HG03045 (cell line): ENCODE measurements around the gene TNFRSF13B.
"Not testable (repeated sequence)": the region's sequence is repeated elsewhere in the genome, so short reads cannot be mapped to it uniquely, and the experiment has no call there.

Experiments
- ATAC-seq: cut with Tn5 transposase; IDR thresholded peaks from one replicate; pipeline ENCODE4 v1.9.1; 2021; ENCODE audit warnings: mild to moderate bottlenecking, moderate library complexity; ENCODE audit not compliant: unreplicated experiment

Gene TNFRSF13B

GRCh38 chr17:16927641-16928321 is 44.1 kb downstream of the TNFRSF13B start:
- ATAC-seq = no peak

DNA sequence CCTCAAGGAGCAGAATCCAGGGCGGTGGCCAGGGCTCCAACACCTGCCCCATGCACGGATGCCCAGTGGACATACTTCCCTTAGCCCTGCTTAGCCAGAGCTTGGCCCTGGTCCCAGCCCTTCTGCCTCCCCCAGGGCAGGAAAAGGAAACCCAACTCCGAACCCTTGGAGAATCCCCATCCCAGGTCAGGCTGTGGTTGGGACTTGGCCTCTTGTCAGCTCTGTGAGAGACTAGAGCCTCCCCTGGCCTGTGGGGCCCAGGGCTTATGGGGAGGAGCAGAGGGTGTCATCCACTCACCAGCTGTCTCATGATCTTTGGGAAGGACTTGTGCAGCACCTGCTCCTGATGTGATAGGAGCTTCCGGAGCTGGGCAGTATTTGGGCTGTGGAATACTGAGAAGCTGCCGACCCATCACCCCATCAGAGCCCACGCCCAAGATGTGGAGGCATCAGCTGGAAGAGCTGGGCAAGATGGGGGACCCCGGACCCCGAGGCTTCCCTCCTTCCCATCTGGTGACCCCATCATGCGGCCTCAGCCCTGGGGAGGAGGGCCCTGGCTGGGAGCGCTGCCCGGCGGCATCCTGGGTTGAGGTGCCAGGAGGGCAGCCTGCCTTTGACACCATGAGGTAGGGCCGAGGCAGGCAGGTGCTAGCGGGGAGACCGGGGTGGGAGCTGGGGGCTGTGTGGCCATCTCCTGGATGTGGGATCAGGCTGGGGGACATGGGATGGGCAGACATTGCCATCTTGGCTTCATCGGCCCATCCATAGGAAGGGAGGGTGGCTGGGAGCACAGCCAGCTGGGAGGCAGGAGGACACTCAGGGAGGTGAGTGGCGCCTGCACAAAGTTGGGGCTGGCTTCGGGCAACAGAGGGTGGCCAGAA is 45.1 kb downstream of the TNFRSF13B start:
- no peak for ATAC-seq

- no peak for ATAC-seq
Measured at GRCh38 chr17:16926061-16926511, 45.8 kb downstream of the TNFRSF13B start.

DNA sequence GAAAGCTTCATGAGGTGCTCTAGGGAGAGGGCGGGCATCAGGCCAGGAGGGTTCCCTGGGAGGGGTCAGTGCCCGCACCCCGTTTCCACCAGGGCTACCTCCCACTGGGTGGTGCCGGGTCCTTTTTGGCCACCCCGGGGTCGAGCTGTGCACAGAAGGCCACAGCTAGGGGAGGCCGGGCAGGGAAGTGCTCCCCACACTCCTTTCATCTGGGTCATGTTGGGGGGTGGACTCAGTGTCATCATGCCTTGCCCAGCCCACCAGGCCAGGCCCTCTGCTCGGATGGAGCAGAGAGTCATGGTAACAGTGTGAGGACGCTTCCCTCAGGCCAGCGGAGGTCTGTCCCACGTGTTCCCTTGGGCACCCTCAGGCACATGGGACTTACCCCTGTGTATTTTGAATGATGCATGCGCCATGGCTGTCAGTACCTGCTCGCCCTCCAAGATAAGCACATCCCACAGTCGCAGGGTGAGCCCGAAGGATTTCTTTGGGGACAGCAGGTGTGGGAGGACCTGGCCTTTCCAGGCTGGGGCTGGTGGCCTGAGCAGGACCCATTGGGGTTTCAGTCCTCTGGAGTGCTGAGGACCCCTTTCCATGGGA is 46.4 kb downstream of the TNFRSF13B start:
- ATAC-seq = no peak

DNA sequence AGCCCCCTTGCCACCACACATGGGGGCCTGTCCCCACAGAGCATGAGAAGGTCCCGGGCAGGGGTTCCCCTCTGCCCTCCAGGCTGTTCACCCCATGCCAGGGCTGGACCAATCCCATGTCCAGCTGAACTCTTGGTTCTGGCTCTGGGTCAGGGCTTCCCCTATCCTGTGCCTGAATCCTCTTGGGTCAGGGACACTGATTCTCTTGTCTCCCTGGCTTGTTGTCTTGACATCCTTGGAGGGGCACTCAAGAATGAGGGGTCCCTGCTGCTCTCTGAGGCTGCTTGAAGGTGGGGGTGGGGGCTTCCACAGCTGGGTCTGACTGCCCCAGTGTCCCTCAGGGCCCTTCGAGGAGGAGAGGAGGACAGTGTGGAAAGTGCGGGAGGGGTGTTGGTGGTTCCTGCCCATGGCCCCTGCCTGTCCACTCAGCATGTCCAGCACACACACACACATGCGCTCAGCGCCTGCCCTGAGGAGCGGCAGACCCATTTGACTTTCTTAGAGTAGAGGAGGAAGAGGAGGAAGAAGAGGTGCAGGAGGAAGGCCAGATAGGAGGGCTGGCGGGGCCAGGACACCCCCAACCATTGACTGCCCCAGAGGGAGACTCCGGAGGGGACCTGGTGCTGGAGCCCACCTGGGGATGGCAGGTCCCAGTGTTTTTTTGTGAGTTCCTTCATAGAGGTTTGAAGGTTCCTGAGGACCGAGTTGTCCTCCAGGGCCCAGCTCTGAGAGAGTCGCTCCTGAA is 47.0 kb downstream of the TNFRSF13B start:
- no peak for ATAC-seq

DNA sequence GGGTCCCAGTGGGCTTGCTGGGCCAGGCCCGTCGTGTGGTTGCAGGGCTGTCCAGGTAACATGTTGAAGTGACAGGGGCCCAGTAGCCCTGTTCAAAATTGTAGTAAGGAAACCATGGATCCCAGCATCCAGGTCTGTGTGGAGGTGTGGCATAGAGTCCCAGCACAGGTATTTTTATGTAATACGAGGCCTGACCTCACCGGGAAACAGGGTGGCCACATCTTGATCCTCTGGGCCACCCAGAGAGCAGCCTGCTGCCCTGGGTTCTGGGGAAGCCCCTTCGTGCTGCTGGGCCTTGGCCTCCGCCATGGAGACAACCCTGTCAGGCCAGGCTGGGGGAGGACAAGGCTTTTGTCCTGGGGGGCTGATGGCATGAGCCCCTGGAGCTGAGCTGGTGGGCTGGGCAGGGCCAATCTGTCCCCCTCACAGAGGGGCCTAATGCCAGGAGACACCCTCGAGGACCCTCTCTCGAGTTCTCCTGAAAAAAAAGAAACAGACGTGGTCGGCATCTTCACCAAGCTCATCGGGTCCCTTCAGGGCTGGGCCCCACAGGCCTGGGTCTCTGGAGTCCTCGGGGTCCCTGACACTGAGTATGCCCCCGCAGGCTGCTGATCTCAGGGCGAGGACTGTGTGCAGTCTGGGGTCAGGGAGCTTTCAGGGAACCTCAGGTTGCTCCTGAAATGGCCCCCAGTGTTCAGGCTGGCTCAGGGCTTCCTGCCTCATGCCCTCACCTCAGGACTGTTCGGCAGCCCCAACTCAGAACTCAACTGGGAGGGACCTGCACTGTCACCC is 47.8 kb downstream of the TNFRSF13B start:
- ATAC-seq = no peak

GRCh38 chr17:16923097-16923903 is 48.6 kb downstream of the TNFRSF13B start:
- ATAC-seq = no peak

- ATAC-seq = no peak
Measured at GRCh38 chr17:16922386-16923096, 49.4 kb downstream of the TNFRSF13B start.

DNA sequence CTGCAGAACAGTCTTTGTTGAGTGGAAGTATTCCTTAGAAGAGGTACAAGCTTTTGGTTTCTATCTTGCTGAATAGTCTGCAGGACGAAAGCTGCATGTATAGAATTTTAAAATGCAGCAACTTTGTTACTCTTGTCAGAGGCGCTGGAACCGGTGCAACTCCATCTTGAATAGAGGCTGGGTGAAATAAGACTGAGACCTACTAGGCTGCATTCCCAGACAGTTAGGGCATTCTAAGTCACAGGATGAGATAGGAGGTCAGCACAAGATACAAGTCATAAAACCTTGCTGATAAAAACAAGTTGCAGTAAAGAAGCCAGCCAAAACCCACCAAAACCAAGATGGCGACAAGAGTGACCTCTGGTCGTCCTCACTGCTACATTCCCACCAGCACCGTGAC is 50.5 kb downstream of the TNFRSF13B start:
- ATAC-seq = not testable (repeated sequence)

- no peak for ATAC-seq
Measured at GRCh38 chr17:16920628-16921020, 51.3 kb downstream of the TNFRSF13B start.

DNA sequence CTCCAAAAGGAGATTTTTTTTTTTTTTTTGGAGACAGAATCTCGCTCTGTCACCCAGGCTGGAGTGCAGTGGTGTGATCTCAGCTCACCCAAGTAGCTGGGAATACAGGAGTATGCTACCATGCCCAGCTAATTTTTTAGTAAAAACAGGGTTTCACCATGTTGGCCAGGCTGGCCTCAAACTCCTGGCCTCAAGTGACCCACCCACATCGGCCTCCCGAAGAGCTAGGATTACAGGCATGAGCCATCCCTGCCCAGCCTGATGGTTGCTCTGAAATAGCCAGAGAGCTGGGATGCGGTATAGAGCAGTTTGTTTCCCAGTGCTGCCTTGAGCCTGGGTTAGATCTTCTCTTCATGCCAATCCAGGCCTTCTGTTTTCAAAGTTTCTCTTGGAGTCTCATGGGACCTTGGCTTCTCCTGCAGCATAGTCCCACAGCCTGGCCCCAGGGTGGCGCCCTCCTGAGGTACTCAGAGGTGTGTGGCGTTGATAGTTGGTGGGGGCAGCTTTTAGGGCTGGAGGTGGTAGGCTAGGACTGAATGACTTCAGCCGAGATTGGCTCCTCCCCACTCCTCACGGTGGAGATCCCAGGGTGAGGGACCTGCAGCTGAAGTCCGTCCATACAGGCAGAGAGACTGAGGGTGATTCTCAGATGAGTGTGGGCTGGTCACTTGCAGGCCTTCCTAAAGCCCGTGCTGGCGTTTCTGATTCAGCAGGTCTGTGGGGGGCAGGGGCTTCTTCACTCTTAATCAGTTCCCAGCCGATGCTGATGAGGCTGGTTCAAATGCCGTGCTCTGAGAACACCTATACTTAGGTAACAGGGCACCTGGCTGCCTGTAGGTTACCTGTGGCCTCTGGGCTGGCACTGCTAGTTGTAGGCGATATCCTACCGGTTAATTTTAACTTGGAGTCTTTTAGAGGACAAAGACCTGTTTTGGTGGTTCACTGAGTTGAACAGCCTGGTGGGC is 52.0 kb downstream of the TNFRSF13B start:
- no peak for ATAC-seq

DNA sequence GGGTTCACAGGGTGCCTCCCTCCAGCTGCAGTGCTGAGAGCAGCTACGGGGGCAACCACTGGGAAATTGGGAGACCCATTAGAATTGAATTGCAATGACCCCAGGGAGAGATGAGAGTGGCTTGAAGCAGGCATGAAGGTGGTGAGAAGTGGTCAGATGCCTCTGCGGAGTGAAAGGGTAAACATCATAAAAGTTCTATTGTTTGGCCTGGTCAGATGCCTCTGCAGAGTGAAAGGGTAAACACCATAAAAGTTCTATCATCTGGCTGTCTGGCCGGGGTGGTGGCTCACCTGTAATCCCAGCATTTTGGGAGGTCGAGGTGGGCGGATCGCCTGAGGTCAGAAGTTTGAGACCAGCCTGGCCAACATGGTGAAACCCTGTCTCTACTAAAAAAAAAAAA is 53.5 kb downstream of the TNFRSF13B start:
- ATAC-seq = no peak

GRCh38 chr17:16917671-16918394 is 54.1 kb downstream of the TNFRSF13B start:
- no peak for ATAC-seq

DNA sequence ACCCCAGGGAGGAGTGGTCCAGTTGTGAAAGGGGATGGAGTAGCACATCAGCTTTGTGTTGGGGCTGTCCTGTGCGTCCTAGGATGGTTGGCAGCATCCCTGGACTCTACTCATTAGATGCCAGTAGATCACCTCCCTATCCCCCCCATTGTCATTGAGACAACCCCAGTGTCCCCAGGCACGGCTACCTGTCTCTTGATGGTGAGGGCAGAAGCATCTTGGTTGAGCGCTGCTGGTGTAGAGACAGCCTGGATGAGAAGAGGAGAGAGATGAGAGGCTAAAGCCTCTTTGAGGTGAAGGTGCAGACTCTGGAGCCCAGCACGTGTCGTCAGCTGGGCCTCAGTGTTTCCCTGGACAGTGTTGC is 55.4 kb downstream of the TNFRSF13B start:
- no peak for ATAC-seq

- ATAC-seq = no peak
Measured at GRCh38 chr17:16915752-16916556, 56.0 kb downstream of the TNFRSF13B start.

DNA sequence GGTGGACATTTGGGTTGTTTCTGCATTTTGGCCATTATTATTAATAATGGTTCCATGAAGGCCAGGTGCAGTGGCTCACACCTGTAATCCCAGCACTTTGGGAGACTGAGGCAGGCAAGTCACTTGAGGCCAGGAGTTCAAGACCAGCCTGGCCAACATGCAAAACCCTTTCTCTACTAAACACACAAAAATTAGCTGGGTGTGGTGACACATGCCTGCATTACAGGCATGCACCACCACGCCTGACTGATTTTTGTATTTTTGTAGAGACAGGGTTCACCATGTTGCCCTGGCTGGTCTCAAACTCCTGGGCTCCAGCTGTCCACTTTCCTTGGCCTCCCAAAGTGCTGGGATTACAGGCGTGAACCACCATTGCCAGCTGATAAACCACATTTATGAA is 58.5 kb downstream of the TNFRSF13B start:
- ATAC-seq = no peak
